Esophagus squamous epithelium (tissue), 5 donors: ENCODE data around the gene GRID2. TPM values are rescaled to one million over a fixed set of nuclear protein-coding genes. Genes with fewer than 3 reads are reported as not detected.

Experiments
- DNase-seq: peaks from one replicate; lab custom pipeline; 2025; lab: John Stamatoyannopoulos, UW
- H3K27ac ChIP-seq, 4 donors: fragments of 200-600 bp; sonication (generic); one replicate each; pipeline ENCODE4 v1.5.1; 2016 to 2019; ENCODE audit warnings: mild to moderate bottlenecking in 1 of 4
- H3K27me3 ChIP-seq, 4 donors: fragments of 200-600 bp; sonication (generic); 1 replicate in 3 of 4; 2 replicates in 1 of 4; pipeline versions ENCODE4 v1.5.1 to v1.6.0; 2017 to 2021; ENCODE audit warnings: antibody characterized with exemption in 1 of 4
- H3K36me3 ChIP-seq, 3 donors: fragments of 200-600 bp; sonication (generic); one replicate each; pipeline ENCODE4 v1.5.1; 2016 to 2019
- H3K4me1 ChIP-seq, 3 donors: fragments of 200-600 bp; sonication (generic); one replicate each; pipeline ENCODE4 v1.5.1; 2017 to 2019
- H3K4me3 ChIP-seq, 4 donors: fragments of 200-600 bp; sonication (generic); 1 replicate in 3 of 4; 2 replicates in 1 of 4; pipeline ENCODE4 v1.5.1; 2016 to 2019; ENCODE audit warnings: mild to moderate bottlenecking in 2 of 4, moderate library complexity in 1 of 4
- H3K9me3 ChIP-seq, 3 donors: fragments of 200-600 bp; sonication (generic); one replicate each; pipeline ENCODE4 v1.5.1; 2016 to 2019
- POLR2A ChIP-seq, 4 donors: fragments of 450-650 bp; IDR thresholded peaks; one replicate each; pipeline ENCODE4 v1.6.1; 2017; ENCODE audit warnings: antibody characterized with exemption in 4 of 4, mild to moderate bottlenecking in 4 of 4, moderate library complexity in 3 of 4
- whole genome bisulfite sequencing, 2 donors: methylation state at CpG; one replicate each; pipeline ENCODE4 v1.1.5; 2018; 5-methylcytosine and 5-hydroxymethylcytosine counted together
- intact Hi-C: fragments of 100-400 bp; cut with DNase I; formaldehyde crosslinking; loops from one replicate; pipeline ENCODE4 v1.15.0; 2022
- total RNA-seq, 4 donors: library from RNA; depleted of rRNA; stranded (reverse); fragments of >200 nt; gene quantifications; one replicate each; pipeline ENCODE4 v1.1.0, GENCODE V29; 2016
- TF ChIP-seq, protein P1 (sequence below), 6 experiments: fragments of 450-650 bp in 4 of 6; fragments of 200-600 bp in 2 of 6; sonication (generic) in 2 of 6; IDR thresholded peaks; one replicate each; pipeline ENCODE4 v1.5.1; 2016 to 2019; ENCODE audit warnings: antibody characterized with exemption in 6 of 6, mild to moderate bottlenecking in 4 of 6, moderate library complexity in 4 of 6
- donor health status: DM: yes; HTN: yes; CAD: no.

Gene GRID2
- total RNA-seq, 4 donors from 2014 or later: not detected

DNA sequence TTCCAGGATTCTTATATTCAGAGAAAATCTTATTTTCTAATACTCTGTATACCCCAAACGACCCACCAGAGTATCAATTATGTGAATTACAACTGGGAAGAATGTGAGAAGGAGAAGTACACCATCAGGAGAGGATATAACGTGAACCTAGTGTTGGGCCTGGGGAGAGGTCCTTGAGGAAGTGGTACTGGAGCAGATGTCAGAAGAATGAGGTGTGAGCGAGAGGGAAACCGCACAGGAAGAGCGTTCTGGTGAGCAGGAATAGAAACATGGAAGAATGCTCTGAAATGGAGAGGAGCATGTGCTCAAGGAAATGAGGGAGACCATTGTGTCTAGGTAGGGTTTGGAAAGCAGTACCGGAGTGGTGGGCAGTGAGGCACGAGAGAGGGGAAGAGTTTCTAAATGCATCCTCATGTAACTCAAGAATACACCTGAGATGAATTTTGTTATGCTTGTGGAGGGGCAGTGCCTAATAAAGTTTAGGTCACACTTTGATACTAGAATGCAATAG lies 151.6 kb downstream of the GRID2 start:
- 74 to 80% methylated on average over 7 of the region's 7 CpGs for WGBS, 2 donors
- no peaks in the 10 kb centered on the region for H3K36me3 ChIP-seq
- intact Hi-C loops: no loop called here
- TF ChIP-seq, protein P1, sequence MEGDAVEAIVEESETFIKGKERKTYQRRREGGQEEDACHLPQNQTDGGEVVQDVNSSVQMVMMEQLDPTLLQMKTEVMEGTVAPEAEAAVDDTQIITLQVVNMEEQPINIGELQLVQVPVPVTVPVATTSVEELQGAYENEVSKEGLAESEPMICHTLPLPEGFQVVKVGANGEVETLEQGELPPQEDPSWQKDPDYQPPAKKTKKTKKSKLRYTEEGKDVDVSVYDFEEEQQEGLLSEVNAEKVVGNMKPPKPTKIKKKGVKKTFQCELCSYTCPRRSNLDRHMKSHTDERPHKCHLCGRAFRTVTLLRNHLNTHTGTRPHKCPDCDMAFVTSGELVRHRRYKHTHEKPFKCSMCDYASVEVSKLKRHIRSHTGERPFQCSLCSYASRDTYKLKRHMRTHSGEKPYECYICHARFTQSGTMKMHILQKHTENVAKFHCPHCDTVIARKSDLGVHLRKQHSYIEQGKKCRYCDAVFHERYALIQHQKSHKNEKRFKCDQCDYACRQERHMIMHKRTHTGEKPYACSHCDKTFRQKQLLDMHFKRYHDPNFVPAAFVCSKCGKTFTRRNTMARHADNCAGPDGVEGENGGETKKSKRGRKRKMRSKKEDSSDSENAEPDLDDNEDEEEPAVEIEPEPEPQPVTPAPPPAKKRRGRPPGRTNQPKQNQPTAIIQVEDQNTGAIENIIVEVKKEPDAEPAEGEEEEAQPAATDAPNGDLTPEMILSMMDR (IDR thresholded peaks at IDR 0.05): no peak
- no peak for TF ChIP-seq POLR2A (IDR thresholded peaks at IDR 0.05)
- H3K4me3 ChIP-seq: no peak overlapping the region
- H3K4me1 ChIP-seq: peaks cover 0 to 12% (median 0%) of the 10 kb centered on the region in 3 donors
- no peak for DNase-seq
- H3K27me3 ChIP-seq: no peaks in the 10 kb centered on the region
- no peaks in the 10 kb centered on the region for H3K9me3 ChIP-seq
- H3K27ac ChIP-seq: no peak overlapping the region

DNA sequence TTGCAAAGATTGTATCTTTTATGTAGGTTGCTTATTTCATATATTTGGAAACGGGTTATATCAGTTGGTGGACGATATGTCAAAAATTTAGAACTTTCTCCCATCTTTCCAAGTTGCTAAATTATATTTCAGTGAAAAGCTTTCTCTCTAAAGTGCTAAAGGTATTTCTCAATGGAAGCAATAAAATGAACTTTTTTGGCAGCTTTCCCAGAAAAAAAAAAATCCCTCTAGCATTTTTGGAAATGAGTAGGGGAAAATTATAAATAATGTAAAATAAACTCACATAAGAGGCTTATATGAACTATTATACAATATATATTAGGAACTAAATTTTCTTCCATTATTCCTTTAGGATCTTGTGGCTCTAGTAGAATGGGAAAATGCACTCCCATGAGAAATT lies 152.2 kb downstream of the GRID2 start:
- no peaks in the 10 kb centered on the region for H3K27me3 ChIP-seq
- H3K36me3 ChIP-seq: no peaks in the 10 kb centered on the region
- H3K4me3 ChIP-seq: no peak overlapping the region
- H3K4me1 ChIP-seq: peaks cover 0 to 12% (median 0%) of the 10 kb centered on the region in 3 donors
- DNase-seq: no peak
- intact Hi-C loops: no loop called here
- H3K27ac ChIP-seq: no peak overlapping the region
- H3K9me3 ChIP-seq: no peaks in the 10 kb centered on the region
- no peak for TF ChIP-seq POLR2A (IDR thresholded peaks at IDR 0.05)
- TF ChIP-seq, protein P1 (IDR thresholded peaks at IDR 0.05): no peak
- 78 to 81% methylated on average over 2 of the region's 2 CpGs for WGBS, 2 donors

DNA sequence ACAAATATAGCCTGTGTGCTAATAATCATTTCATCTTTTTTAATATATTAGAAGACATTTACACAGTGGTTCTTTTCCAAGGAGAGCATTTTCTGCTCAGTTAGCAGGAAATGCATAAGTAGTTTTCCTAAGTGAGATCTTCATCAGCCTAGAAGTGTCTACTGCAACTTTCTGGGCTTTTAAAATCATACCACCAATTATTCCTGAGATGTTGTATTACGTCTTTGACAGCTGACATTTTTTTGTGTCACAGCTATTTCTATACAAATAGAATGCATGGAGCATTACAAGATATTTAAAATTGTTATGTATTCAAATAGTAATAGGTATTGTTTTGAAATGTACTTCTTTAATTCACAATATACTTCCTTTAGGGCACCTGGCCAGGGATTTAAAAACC lies 158.0 kb downstream of the GRID2 start:
- no peak for DNase-seq
- Histone ChIP-seq H3K27me3 (no peaks in the 10 kb centered on the region), H3K27ac (no peak overlapping the region), H3K36me3 (no peaks in the 10 kb centered on the region), H3K9me3 (no peaks in the 10 kb centered on the region), H3K4me1 (no peaks in the 10 kb centered on the region), H3K4me3 (no peak overlapping the region)
- intact Hi-C loops: no loop called here
- 78 to 81% methylated on average over 1 of the region's 1 CpG for WGBS, 2 donors
- no peak for TF ChIP-seq POLR2A (IDR thresholded peaks at IDR 0.05)
- TF ChIP-seq, protein P1 (IDR thresholded peaks at IDR 0.05): no peak

DNA sequence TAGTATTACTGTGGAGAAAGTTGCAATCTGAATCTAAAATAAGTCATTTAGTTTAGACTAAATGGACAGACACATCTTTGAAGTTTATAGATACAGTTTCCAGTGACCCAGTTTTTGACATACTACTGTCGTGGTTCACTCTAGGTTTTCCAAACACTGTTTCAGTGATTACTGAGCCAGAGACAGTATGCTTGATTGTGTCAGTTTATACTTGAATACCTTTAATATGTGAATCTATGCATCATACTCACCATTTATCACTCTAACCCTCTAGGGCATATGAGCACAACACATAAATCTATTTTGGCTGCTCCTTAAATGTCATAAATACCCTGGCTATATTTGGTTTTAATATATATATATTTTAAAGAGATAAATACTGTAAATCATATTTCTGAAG lies 173.5 kb downstream of the GRID2 start:
- H3K36me3 ChIP-seq: no peaks in the 10 kb centered on the region
- no peaks in the 10 kb centered on the region for H3K27me3 ChIP-seq
- H3K4me3 ChIP-seq: no peak overlapping the region
- intact Hi-C loops: no loop called here
- H3K9me3 ChIP-seq: no peaks in the 10 kb centered on the region
- H3K4me1 ChIP-seq: no peaks in the 10 kb centered on the region
- WGBS, 2 donors: 42 to 76% methylated on average over 1 of the region's 1 CpG
- TF ChIP-seq, protein P1 (IDR thresholded peaks at IDR 0.05): no peak
- no peak for TF ChIP-seq POLR2A (IDR thresholded peaks at IDR 0.05)
- H3K27ac ChIP-seq: no peak overlapping the region
- DNase-seq: no peak

DNA sequence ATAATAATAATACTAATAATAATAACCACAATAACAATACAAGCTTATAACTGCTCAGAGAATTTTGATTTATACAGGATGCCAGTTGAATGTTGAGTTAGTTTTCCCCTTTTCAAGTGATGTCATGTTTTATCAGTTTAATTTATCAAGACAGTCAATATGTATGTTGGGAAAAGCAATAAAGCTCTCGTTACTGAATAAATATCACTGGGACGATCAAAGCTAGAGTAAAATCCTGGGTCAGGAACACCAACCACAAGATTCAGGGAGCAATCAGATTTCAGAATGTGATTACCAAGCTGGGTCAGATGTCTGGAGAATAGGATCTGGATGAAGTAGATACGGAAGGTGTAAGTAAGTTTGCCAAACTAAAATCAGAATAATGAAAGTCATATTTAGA lies 179.6 kb downstream of the GRID2 start:
- H3K4me3 ChIP-seq: no peak overlapping the region
- no peak for DNase-seq
- no peaks in the 10 kb centered on the region for H3K4me1 ChIP-seq
- 81 to 84% methylated on average over 3 of the region's 3 CpGs for WGBS, 2 donors
- H3K36me3 ChIP-seq: no peaks in the 10 kb centered on the region
- intact Hi-C loops: no loop called here
- TF ChIP-seq, protein P1 (IDR thresholded peaks at IDR 0.05): no peak
- TF ChIP-seq POLR2A (IDR thresholded peaks at IDR 0.05): no peak
- no peaks in the 10 kb centered on the region for H3K27me3 ChIP-seq
- H3K27ac ChIP-seq: no peak overlapping the region
- H3K9me3 ChIP-seq: no peaks in the 10 kb centered on the region
